Esophagus muscularis mucosa (tissue), 3 donors: ENCODE data around the gene ETV3L.

Source experiments
- POLR2A ChIP-seq: fragments of 450-650 bp; IDR thresholded peaks from one replicate; pipeline ENCODE4 v1.6.1; 2017; ENCODE audit warnings: antibody characterized with exemption, moderate library complexity, mild to moderate bottlenecking, low read depth
- TF ChIP-seq, protein P1 (sequence below), 3 experiments: fragments of 200-600 bp in 2 of 3; fragments of 450-650 bp in 1 of 3; sonication (generic) in 2 of 3; IDR thresholded peaks; one replicate each; pipeline ENCODE4 v1.5.1; 2017 to 2019; ENCODE audit warnings: antibody characterized with exemption in 3 of 3, mild to moderate bottlenecking in 2 of 3, moderate library complexity in 1 of 3

DNA sequence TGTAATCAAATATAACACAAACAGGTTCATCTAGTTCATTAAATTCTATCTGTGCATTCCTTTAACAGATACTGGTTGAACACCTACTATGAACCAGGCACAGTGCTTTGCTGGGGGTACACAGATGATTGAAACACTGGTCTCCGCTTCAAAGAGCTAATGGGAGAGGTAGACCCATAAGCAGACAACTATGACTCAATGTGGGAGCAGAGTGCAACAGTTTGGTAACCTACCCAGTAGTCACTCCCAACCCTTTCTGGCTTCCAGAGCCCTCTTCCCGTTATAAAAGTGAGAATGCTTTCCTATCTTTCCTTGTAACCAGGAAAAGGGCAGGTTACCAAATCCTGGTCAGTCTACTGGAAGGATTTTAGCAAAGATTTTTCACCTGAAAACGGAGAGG is 46.6 kb upstream of the ETV3L start:
- TF ChIP-seq, protein P1, sequence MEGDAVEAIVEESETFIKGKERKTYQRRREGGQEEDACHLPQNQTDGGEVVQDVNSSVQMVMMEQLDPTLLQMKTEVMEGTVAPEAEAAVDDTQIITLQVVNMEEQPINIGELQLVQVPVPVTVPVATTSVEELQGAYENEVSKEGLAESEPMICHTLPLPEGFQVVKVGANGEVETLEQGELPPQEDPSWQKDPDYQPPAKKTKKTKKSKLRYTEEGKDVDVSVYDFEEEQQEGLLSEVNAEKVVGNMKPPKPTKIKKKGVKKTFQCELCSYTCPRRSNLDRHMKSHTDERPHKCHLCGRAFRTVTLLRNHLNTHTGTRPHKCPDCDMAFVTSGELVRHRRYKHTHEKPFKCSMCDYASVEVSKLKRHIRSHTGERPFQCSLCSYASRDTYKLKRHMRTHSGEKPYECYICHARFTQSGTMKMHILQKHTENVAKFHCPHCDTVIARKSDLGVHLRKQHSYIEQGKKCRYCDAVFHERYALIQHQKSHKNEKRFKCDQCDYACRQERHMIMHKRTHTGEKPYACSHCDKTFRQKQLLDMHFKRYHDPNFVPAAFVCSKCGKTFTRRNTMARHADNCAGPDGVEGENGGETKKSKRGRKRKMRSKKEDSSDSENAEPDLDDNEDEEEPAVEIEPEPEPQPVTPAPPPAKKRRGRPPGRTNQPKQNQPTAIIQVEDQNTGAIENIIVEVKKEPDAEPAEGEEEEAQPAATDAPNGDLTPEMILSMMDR (IDR thresholded peaks at IDR 0.05): no peak
- TF ChIP-seq POLR2A: no peak
